H1 (cell line): ENCODE data around the gene FBXO11. TPM values are rescaled to one million over a fixed set of nuclear protein-coding genes. Genes with fewer than 3 reads are reported as not detected.

ENCODE experiments used
- EGR1 ChIP-seq: IDR thresholded peaks from 2 replicates; pipeline ENCODE4 v1.6.1; 2011; ENCODE audit warnings: low read depth, low read length, borderline replicate concordance
- EP300 ChIP-seq, 2 experiments: IDR thresholded peaks; 1 replicate in 1 of 2; 2 replicates in 1 of 2; pipeline ENCODE4 v1.6.1; 2011 to 2012; ENCODE audit warnings: low read depth in 2 of 2, low read length in 2 of 2, mild to moderate bottlenecking in 2 of 2, borderline replicate concordance in 1 of 2, inconsistent platforms in 1 of 2, moderate library complexity in 1 of 2
- NRF1 ChIP-seq: IDR thresholded peaks from 2 replicates; pipeline ENCODE4 v1.6.1; 2011; ENCODE audit warnings: mild to moderate bottlenecking, low read depth, low read length, improper control_type of control experiment
- RXRA ChIP-seq: IDR thresholded peaks from 2 replicates; pipeline ENCODE4 v1.6.1; 2011; ENCODE audit warnings: low read depth, mild to moderate bottlenecking, low read length, moderate library complexity; ENCODE audit not compliant: insufficient read depth
- SIX5 ChIP-seq: IDR thresholded peaks from 2 replicates; pipeline ENCODE4 v1.6.1; 2011; ENCODE audit warnings: mild to moderate bottlenecking, low read depth, low read length
- SP1 ChIP-seq: IDR thresholded peaks from 2 replicates; pipeline ENCODE4 v1.6.1; 2011; ENCODE audit warnings: low read depth, low read length
- TEAD4 ChIP-seq: IDR thresholded peaks from 2 replicates; pipeline ENCODE4 v1.6.1; 2012; ENCODE audit warnings: low read depth, low read length, inconsistent platforms, mixed read lengths
- polyA plus RNA-seq, 7 experiments: library from polyadenylated mRNA; depleted of rRNA in 3 of 7; stranded (reverse) in 5 of 7; unstranded in 2 of 7; fragments of >200 nt in 5 of 7; fragments of 200-250 nt in 2 of 7; gene quantifications; 1 replicate in 5 of 7; 2 replicates in 1 of 7; 4 replicates in 1 of 7; pipeline versions ENCODE4 v1.2.1 to v1.2.3, GENCODE V29; 2011 to 2013; ENCODE audit warnings: missing spikeins in 2 of 7, mixed read lengths in 2 of 7
- total RNA-seq: library from RNA; stranded (reverse); fragmentation: NEBNext Ultra II Directional; extraction: Animal tissue kit (Norgen Biotek cat#: 25700); gene quantifications from 2 replicates; pipeline ENCODE4 v1.2.1, GENCODE V29; 2021
- TF ChIP-seq, protein P1 (sequence below): IDR thresholded peaks from 2 replicates; pipeline ENCODE4 v1.6.1; 2011; ENCODE audit warnings: low read length, improper control_type of control experiment

The FBXO11 gene
- total and polyA plus RNA-seq, 2 of the 8 experiments (the other 6 are each of a cell fraction or from before 2014, with no cell fraction given) = 21.7 to 57.3 TPM

DNA sequence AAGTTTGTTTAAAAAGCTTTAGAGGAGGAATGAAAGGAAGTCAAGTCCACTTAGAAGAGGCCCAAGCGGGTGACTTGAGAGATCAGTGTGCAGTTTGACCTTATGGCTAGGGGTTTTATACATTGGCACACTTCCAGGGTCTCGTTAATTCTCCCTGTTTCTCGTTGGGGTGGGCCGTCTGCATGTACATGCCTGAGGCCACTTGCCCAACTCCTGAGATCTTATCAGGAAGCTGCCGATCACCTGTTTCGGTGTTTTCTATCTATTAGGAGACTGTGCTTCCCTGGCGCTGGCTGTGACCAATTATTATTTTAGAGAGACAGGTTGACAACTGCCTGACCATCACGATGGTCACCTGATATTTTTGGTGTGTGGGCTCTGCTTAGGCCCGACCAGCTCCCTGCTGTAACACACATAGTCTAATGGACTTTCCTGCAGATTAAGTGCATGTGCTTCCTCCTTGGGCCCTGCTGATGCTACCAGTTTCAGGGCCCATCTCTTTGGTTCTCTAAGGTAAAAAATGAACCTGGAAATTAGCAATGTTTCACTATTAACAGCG, 154.4 kb downstream of the FBXO11 start (continued):
- TF ChIP-seq RXRA = no peak
- TF ChIP-seq NRF1 = no peak
- TF ChIP-seq EGR1 = no peak
- TF ChIP-seq SIX5 = no peak
- TF ChIP-seq, protein P1, sequence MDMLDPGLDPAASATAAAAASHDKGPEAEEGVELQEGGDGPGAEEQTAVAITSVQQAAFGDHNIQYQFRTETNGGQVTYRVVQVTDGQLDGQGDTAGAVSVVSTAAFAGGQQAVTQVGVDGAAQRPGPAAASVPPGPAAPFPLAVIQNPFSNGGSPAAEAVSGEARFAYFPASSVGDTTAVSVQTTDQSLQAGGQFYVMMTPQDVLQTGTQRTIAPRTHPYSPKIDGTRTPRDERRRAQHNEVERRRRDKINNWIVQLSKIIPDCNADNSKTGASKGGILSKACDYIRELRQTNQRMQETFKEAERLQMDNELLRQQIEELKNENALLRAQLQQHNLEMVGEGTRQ = no peak
- no peak for TF ChIP-seq EP300 (IDR thresholded peaks at IDR 0.05; ENCODE audit: borderline replicate concordance in 1 of 2, low read depth in 2 of 2, low read length in 2 of 2)
- TF ChIP-seq SP1 = no peak
- TF ChIP-seq TEAD4 = no peak
